Measurements from ENCODE around the gene EEF2KMT.
"Not testable (repeated sequence)": the region's sequence is repeated elsewhere in the genome, so short reads cannot be mapped to it uniquely, and the experiment has no call there.

DNA sequence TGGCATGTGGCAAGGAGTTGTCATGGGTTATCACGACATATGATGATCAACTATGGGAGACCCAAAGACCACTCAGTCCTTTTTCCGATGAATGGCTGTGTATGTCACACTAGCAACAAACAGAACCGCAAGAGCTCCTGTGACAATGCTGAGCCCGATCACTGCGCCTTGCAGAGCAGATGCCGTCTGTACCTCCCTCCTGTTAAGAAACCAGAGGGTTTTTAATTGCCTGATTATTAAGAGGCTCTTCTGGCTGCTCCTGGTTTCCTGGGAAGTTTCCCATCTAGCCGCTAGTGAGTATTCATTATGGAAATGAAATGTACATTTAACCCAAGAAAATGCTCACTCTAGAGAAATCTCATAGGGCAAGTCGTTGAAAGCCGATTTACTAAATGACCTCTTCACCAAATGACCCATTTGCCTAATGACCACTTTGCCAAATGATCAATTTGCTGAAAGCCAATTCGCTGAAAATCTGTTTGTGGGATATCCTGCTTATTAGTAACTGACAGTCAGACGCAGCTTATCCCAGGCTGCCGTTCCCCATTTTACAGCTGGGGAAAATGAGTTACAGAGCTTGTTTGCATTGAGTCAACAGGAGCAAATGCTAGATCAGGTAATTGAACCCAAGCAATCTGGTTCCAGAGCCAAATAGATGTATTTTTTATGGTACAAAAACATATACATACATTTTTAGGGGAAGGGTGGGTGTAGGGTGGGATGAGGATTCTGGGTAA lies 5.9 kb upstream of the EEF2KMT start:
- TF ChIP-seq POLR2A (IDR thresholded peaks at IDR 0.05) = not testable (repeated sequence)
- TF ChIP-seq, protein P1, sequence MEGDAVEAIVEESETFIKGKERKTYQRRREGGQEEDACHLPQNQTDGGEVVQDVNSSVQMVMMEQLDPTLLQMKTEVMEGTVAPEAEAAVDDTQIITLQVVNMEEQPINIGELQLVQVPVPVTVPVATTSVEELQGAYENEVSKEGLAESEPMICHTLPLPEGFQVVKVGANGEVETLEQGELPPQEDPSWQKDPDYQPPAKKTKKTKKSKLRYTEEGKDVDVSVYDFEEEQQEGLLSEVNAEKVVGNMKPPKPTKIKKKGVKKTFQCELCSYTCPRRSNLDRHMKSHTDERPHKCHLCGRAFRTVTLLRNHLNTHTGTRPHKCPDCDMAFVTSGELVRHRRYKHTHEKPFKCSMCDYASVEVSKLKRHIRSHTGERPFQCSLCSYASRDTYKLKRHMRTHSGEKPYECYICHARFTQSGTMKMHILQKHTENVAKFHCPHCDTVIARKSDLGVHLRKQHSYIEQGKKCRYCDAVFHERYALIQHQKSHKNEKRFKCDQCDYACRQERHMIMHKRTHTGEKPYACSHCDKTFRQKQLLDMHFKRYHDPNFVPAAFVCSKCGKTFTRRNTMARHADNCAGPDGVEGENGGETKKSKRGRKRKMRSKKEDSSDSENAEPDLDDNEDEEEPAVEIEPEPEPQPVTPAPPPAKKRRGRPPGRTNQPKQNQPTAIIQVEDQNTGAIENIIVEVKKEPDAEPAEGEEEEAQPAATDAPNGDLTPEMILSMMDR (IDR thresholded peaks at IDR 0.05) = not testable (repeated sequence)
